KMS-11 (cell line): ENCODE results near the gene SUN5.

Experiments
- H2AFZ ChIP-seq: fragments of 200-600 bp; sonication (generic); 2 replicates; pipeline ENCODE4 v1.6.1; 2016; ENCODE audit warnings: antibody characterized with exemption, mixed run types, low read depth
- H3K27ac ChIP-seq: fragments of 200-600 bp; sonication (generic); 2 replicates; pipeline ENCODE4 v1.6.1; 2016; ENCODE audit warnings: mild to moderate bottlenecking, mixed run types
- H3K27me3 ChIP-seq: fragments of 200-600 bp; sonication (generic); 2 replicates; pipeline ENCODE4 v1.6.1; 2017; ENCODE audit warnings: mild to moderate bottlenecking, low read depth, mixed run types, moderate library complexity; ENCODE audit not compliant: insufficient read depth
- H3K36me3 ChIP-seq: fragments of 200-600 bp; sonication (generic); 2 replicates; pipeline ENCODE4 v1.6.1; 2017; ENCODE audit warnings: mild to moderate bottlenecking, mixed run types; ENCODE audit not compliant: insufficient read depth
- H3K4me1 ChIP-seq: fragments of 200-600 bp; sonication (generic); 2 replicates; pipeline ENCODE4 v1.6.1; 2016; ENCODE audit warnings: mild to moderate bottlenecking, low read depth, mixed run types; ENCODE audit not compliant: poor library complexity, severe bottlenecking
- H3K4me2 ChIP-seq: fragments of 200-600 bp; sonication (generic); 2 replicates; pipeline ENCODE4 v1.7.0; 2016; ENCODE audit warnings: mild to moderate bottlenecking, mixed run types
- H3K4me3 ChIP-seq: fragments of 200-600 bp; sonication (generic); IDR thresholded peaks from 2 replicates; pipeline ENCODE4 v1.6.1; 2017; ENCODE audit warnings: low read depth, low read length, mixed read lengths; ENCODE audit not compliant: insufficient read depth
- H3K79me2 ChIP-seq: fragments of 200-600 bp; sonication (generic); 2 replicates; pipeline ENCODE4 v1.6.1; 2016; ENCODE audit warnings: low read depth, mixed run types; ENCODE audit not compliant: insufficient read depth
- H3K9ac ChIP-seq: fragments of 200-600 bp; sonication (generic); 2 replicates; pipeline ENCODE4 v1.6.1; 2016; ENCODE audit warnings: mild to moderate bottlenecking, mixed run types
- H4K20me1 ChIP-seq: fragments of 200-600 bp; sonication (generic); 2 replicates; pipeline ENCODE4 v1.6.1; 2016; ENCODE audit warnings: mild to moderate bottlenecking, mixed run types; ENCODE audit not compliant: insufficient read depth
- TF ChIP-seq, protein P1 (sequence below): fragments of 200-600 bp; sonication (generic); conservative IDR thresholded peaks from 2 replicates; pipeline ENCODE4 v1.6.1; 2017; ENCODE audit warnings: low read depth, mild to moderate bottlenecking, antibody characterized with exemption, low read length, moderate library complexity, mixed read lengths

SUN5 gene

DNA sequence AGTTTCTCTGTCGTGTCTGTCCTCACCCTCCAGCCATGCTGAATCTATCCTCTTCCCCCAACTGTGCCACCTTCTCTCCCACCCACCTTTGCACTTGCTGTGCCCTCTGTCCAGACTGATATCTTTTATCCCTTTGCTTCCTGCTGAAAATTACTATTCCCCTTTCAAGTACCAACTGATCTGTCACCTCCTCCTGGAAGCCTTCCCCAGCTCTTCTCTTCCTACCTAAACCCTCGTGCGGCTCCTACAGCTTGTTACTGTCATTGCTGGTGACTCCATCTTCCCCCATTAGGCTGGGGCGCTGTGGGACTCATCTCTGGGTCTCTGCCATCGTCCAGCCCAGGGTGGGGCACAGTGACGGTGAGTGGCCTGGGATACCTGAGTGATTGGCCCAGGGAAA lies 28.3 kb upstream of the SUN5 start:
- TF ChIP-seq, protein P1, sequence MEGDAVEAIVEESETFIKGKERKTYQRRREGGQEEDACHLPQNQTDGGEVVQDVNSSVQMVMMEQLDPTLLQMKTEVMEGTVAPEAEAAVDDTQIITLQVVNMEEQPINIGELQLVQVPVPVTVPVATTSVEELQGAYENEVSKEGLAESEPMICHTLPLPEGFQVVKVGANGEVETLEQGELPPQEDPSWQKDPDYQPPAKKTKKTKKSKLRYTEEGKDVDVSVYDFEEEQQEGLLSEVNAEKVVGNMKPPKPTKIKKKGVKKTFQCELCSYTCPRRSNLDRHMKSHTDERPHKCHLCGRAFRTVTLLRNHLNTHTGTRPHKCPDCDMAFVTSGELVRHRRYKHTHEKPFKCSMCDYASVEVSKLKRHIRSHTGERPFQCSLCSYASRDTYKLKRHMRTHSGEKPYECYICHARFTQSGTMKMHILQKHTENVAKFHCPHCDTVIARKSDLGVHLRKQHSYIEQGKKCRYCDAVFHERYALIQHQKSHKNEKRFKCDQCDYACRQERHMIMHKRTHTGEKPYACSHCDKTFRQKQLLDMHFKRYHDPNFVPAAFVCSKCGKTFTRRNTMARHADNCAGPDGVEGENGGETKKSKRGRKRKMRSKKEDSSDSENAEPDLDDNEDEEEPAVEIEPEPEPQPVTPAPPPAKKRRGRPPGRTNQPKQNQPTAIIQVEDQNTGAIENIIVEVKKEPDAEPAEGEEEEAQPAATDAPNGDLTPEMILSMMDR: no peak
- Histone ChIP-seq H3K79me2 (no peaks in the 10 kb centered on the region), H3K9ac (no peak overlapping the region), H4K20me1 (no peaks in the 10 kb centered on the region), H3K27ac (no peak overlapping the region), H3K36me3 (no peaks in the 10 kb centered on the region), H3K4me1 (no peaks in the 10 kb centered on the region), H2AFZ (no peak overlapping the region), H3K4me2 (no peak overlapping the region), H3K27me3 (peaks cover 14% of the 10 kb centered on the region; the same call in 1 of the 2 replicates), H3K4me3 (no peak overlapping the region)

DNA sequence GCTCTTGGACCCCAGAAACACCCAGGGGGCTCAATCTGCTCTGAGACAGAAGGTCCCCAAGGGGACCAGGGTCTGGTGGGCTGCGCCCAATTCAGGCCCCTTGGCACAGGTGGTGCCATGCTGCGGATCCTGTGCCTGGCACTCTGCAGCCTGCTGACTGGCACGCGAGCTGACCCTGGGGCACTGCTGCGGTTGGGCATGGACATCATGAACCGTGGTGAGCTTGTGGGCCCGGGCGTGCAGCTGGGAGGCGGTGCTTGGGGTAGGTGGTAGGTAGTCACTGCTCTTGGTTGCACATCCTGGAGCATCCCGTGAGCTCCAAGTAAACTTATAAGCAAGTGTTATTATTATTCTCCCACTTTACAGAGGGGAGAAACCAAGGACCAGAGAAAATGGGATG lies 27.3 kb upstream of the SUN5 start, which contains the start of gene BPIFB6:
Gene BPIFB6 (plus strand): TSS at position 118 of the 400 bp plus-strand sequence. CDS start 0 bp downstream, at position 118.
- H3K27ac ChIP-seq: no peak within 1 kb of the TSS
- no peaks in the 10 kb centered on the region for H3K4me1 ChIP-seq
- TF ChIP-seq, protein P1: no peak
- no peak within 1 kb of the TSS for H3K9ac ChIP-seq
- no peak within 1 kb of the TSS for H3K4me2 ChIP-seq
- no peaks in the 10 kb centered on the region for H3K36me3 ChIP-seq
- H3K4me3 ChIP-seq: no peak within 1 kb of the TSS
- H3K79me2 ChIP-seq: no peaks in the 10 kb centered on the region
- no peaks in the 10 kb centered on the region for H4K20me1 ChIP-seq
- H3K27me3 ChIP-seq: peaks cover 20% of the 10 kb centered on the region; the same call in 1 of the 2 replicates
- no peak within 1 kb of the TSS for H2AFZ ChIP-seq

DNA sequence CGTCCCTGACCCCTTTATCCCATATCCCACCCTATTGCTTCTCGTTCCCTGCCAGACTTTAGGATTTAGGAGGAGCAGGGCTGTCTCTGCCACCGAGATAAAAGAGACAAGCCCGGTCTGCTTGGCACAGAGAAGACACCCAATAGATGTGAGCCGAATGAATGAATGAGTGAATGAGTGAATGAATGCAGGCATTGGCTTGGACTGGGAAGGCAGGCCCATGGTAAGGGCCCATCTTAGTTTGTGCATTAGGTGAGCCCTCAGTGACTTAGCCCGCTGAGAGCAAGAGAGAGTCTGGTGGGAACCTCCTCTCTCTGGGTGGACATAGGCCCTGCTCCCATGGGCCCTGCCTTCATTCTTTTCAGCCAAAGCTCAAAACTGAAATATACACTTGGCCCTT lies 26.3 kb upstream of the SUN5 start:
- H3K36me3 ChIP-seq: no peaks in the 10 kb centered on the region
- H2AFZ ChIP-seq: no peak overlapping the region
- H3K4me1 ChIP-seq: no peaks in the 10 kb centered on the region
- no peaks in the 10 kb centered on the region for H4K20me1 ChIP-seq
- no peak overlapping the region for H3K27ac ChIP-seq
- H3K79me2 ChIP-seq: no peaks in the 10 kb centered on the region
- H3K9ac ChIP-seq: no peak overlapping the region
- no peak overlapping the region for H3K4me2 ChIP-seq
- H3K27me3 ChIP-seq: peaks cover 20% of the 10 kb centered on the region; the same call in 1 of the 2 replicates
- no peak overlapping the region for H3K4me3 ChIP-seq
- TF ChIP-seq, protein P1: no peak

DNA sequence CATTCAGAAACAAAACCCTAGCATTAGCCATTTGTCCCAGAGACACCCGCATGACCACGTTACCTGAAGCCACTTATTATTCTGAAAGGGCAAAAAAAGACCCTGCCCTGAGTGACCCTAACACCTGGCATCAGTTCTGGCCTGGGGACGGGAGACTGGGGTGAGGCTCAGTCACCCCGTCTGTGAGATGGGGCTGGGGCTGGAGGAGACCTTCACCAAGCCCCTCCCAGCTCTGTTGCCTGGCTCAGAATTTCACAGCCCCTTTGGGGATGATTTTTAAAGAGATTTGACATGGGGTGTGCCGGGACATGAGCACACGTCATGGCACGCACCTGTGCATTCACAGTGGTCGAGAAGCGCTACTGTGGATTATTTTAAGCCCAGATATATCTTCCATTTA lies 25.8 kb upstream of the SUN5 start:
- no peak overlapping the region for H3K4me3 ChIP-seq
- H3K9ac ChIP-seq: no peak overlapping the region
- no peak overlapping the region for H3K27ac ChIP-seq

More for the DNA sequence above, 25.8 kb upstream of the SUN5 start:
- H4K20me1 ChIP-seq: no peaks in the 10 kb centered on the region
- no peak overlapping the region for H3K4me2 ChIP-seq
- H2AFZ ChIP-seq: no peak overlapping the region
- H3K36me3 ChIP-seq: no peaks in the 10 kb centered on the region
- H3K27me3 ChIP-seq: peaks cover 20% of the 10 kb centered on the region; the same call in 1 of the 2 replicates
- TF ChIP-seq, protein P1: no peak
- no peaks in the 10 kb centered on the region for H3K4me1 ChIP-seq
- H3K79me2 ChIP-seq: no peaks in the 10 kb centered on the region
